HT-29 (cell line): ENCODE results near the gene AKAP13. TPM values are rescaled to one million over a fixed set of nuclear protein-coding genes. Genes with fewer than 3 reads are reported as not detected.

Source experiments
- DNase-seq: peaks from one replicate; pipeline ENCODE4 v3.0.0-alpha.2; 2015; ENCODE audit warnings: low spot score
- total RNA-seq: library from RNA; depleted of rRNA; stranded (reverse); fragments of >200 nt; shearing (Covaris generic); gene quantifications from 2 replicates; pipeline ENCODE4 v1.2.3, GENCODE V29; 2014

Gene AKAP13
- total RNA-seq, 1 experiment from 2014 or later = 108 TPM

DNA sequence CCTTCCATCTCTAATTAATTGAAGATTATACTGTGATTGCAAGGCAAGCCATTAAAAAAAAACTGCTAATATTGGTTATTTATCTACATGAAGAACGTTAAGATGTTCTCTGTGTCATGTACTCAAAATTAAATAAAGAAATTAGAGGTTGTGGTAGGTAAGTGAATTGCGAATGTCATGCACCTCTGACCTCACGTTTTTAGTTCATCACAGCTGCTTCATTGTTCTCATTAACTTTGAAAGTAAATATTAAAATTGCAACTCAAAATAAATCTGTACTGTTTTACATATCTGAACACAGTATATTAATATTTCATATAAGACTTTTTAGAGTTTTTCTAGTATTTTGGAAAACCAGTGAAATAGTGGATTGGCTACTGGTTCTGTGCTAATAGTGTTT lies 320.4 kb downstream of the AKAP13 start:
- DNase-seq = no peak

- no peak for DNase-seq
Observed at GRCh38 chr15:85702321-85703101, 322.1 kb downstream of the AKAP13 start.

DNA sequence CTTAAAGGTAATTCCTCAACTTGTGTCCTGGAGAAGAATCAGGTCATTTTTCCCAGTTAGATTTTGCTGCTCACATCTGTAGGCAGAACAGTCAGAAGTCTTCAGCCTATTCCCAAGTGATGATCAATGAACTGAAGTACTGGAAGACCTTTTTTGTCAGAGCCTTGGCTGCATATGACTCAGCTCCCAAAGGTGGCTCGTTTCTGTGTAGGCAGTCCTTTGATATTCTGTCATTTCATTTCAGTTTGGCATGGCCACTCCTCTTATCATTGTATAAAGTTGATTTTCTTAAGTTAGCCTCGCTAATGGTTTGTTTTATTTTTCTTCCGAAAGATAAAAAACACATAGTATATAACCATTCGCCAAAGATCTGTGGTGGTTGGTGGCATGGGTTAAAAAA lies 323.7 kb downstream of the AKAP13 start:
- no peak for DNase-seq

DNA sequence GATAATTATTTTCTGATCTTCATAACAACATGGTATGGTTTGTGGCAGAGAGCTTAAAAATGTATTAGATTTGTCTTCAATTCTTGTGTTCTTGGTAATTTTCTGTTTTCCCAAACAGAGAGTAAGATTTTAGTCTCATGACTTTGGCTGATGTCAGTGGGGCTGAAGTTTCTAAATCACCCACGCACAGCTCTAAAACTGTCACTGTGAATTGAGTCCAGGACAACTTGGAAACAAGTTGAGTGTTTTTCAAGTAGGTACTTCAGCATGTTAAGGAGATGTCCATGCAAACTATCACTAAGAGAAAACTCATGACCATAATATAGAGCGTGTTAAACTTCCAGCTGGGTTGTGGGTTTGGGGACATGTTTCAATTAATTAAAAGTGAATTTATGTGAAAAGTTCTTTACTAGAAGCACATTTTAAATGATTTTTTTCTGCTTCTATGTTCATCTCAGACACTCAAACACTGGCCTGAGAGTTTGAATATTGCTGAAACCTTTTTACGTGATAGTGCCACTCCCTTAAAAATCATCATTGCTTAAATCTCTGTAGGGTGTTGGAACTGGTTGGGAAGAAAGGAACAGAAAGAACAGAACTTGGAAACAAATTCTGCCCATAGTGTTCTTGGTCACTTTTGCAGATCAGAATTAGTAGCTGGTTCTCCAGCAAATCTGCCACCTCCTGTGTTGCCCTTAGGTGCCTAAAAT lies 324.5 kb downstream of the AKAP13 start:
- no peak for DNase-seq

GRCh38 chr15:85706779-85707518 lies 326.5 kb downstream of the AKAP13 start:
- DNase-seq = no peak

GRCh38 chr15:85707519-85708338 lies 327.3 kb downstream of the AKAP13 start:
- peak; percentile 7 for DNase-seq

DNA sequence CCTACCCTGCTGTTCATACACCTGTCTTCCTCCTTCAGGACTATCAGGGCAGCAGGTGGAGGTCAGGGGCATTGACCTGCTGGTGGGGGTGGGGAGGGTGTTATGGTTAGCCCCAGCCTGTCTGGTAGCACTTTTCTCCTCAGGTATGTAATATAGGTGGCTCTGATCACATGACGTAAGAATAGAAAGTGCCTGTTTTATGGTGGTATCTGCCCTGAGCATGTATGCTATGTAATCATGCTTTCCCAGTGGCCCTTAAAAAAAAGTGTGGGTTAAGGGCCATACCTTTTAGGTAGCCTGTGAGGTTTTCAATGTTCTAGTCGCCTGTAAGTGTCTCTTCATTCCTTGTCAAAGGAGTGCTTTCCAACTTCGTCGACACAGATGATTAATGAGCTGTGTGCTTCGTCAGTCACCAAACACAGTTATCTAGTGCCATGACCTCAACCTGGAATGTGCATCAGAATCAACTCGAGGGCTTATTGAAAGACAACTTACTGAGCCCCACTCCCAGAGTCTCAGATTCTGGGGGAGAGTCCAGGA lies 328.1 kb downstream of the AKAP13 start:
- no peak for DNase-seq

DNA sequence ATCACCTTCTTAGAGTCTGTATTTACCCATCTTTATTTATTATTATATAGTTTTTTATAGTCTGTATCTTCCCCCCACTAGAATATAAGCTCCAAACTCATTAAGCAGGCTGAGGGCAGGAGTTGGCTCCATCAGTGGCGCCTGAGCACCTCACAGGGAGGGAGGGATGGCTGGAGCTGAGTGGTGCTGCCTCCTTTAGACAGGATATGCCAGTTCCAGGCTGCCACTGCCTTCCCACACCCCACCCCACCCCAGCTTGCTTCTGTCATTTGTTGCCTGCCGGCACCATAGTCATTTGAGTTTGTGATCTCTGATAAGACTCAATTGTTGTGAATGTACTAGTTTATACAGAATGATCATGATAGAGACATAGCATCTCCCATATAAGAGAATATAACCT lies 328.8 kb downstream of the AKAP13 start:
- DNase-seq = no peak

- no peak for DNase-seq
Observed at GRCh38 chr15:85710340-85710842, 330.0 kb downstream of the AKAP13 start.

GRCh38 chr15:85711580-85712192 lies 331.3 kb downstream of the AKAP13 start:
- DNase-seq = no peak

GRCh38 chr15:85716261-85716660 lies 335.9 kb downstream of the AKAP13 start:
- DNase-seq = no peak

DNA sequence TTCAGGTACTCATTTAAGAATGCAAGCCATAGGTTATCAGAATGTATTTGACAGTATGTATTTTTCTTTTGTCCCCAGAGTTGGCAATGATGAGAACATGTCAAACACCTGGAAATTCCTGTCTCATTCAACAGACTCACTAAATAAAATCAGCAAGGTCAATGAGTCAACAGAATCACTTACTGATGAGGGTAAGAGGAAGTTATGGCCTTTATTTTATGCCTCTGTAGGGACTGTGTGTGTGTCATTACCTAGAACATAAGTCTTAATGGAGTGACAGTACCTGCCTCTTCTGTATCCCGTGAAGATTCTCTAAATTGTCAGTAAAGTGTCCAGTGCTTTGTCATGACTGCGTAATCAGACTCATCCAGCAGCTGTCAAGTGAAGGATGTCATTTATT lies 336.8 kb downstream of the AKAP13 start:
- DNase-seq = no peak

DNA sequence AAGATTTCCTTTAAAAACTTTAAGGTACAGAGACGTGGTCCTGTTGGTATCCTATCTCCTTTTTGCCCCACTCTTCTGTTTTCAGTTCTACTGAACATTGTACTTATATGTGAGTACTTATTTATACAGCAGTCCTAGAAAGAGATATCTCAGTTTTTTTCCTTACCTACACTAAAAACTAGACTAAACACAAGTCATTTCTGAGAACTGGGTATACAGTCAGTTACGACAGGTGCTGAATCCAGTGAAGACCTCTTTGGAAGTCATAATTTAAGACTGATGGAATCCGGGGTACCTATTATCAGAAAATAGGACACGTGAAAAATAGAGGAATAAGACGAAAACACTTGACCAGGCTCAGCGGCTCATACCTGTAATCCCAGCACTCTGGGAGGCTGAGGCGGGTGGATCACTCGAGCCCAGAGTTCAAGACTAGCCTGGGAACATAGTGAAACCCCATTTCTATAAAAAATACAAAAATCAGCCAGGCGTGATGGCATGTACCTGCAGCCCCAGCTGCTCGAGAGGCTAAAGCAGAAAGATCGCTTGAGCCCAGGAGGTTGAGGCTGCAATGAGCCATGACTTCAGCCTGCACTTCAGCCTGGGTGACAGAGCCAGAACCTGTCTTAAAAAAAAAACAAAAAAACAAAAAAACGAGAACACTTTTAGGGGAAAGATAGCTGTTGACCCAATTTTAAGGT lies 338.0 kb downstream of the AKAP13 start:
- no peak for DNase-seq

DNA sequence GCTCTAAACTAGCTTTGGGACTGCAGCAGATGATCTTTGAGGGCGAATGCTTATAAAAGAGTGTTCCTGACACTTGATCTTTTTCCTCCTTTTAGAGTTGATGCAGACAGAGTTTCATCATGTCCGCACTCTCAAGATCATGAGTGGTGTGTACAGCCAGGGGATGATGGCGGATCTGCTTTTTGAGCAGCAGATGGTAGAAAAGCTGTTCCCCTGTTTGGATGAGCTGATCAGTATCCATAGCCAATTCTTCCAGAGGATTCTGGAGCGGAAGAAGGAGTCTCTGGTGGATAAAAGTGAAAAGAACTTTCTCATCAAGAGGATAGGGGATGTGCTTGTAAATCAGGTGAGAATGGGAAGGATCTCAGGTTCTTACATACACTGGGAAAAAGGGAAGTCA lies 338.6 kb downstream of the AKAP13 start:
- DNase-seq = no peak

DNA sequence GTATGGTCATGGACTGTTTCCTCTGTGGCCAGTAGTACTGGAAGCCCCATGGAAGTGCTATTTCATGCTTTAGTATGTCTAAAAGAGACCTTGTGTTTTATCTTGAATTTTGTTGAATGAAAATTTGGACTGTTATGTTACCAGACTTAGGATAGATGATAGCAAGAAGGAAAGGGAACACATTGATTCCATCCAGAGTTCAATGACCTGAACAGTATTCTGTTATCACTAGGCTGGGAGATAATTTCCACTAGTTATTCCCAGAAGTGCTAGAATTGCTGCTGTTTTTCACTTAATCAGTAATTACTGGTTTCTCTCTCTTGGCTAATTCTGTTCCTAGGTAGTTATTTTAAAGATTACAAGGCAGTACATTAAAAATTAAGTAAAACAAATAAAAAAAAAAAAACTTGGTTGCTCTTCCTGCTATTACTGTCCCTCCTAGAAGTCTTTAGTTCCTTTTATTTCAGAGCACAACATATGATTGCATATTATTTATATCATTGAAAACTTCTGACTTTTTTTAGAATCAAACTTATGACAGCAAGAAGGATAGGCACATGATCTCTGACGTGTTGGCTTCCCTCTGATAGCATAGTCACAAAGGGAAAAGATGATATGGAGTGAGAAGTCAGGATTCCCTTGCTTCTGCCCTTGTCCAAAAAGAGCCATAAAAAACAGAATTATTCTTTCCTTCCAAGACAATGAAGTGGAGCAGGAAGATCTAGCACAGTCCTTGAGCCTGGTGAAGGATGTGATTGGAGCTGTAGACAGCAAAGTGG lies 342.2 kb downstream of the AKAP13 start:
- no peak for DNase-seq

- no peak for DNase-seq
Observed at GRCh38 chr15:85723960-85724945, 343.9 kb downstream of the AKAP13 start.

GRCh38 chr15:85725019-85725418 lies 344.6 kb downstream of the AKAP13 start:
- no peak for DNase-seq

DNA sequence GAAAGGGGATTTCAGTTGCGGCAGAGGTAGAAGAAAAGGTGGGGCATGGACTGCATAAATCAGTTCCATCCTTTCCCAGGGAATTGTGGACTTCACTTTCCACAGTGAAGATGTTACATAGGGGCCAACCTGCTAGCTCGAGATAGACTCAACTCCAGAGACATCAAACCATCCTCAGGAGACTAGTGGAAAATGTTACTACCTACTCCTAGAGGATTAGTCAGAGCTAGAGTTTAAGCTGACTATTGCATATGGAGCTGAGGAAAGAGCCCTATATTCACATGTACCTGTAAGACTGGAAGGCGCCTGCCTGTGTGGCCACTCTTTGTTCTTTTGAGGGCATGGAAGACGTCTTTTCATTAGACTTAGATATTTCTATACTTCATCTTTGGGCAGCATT lies 345.2 kb downstream of the AKAP13 start:
- no peak for DNase-seq
